ENCODE data around the gene IL1RAPL1.

IL1RAPL1 gene

GRCh38 chrX:29040160-29040559 lies 452.9 kb downstream of the IL1RAPL1 start:
- no peak overlapping the region for H3K4me3 ChIP-seq (ENCODE audit: low read depth, low read length)
- no peak for TF ChIP-seq POLR2A (IDR thresholded peaks at IDR 0.05; ENCODE audit: extremely low read depth, insufficient read length)
- no peak for TF ChIP-seq MYC (IDR thresholded peaks at IDR 0.05; ENCODE audit: low read depth, low read length)
- TF ChIP-seq, protein P1, sequence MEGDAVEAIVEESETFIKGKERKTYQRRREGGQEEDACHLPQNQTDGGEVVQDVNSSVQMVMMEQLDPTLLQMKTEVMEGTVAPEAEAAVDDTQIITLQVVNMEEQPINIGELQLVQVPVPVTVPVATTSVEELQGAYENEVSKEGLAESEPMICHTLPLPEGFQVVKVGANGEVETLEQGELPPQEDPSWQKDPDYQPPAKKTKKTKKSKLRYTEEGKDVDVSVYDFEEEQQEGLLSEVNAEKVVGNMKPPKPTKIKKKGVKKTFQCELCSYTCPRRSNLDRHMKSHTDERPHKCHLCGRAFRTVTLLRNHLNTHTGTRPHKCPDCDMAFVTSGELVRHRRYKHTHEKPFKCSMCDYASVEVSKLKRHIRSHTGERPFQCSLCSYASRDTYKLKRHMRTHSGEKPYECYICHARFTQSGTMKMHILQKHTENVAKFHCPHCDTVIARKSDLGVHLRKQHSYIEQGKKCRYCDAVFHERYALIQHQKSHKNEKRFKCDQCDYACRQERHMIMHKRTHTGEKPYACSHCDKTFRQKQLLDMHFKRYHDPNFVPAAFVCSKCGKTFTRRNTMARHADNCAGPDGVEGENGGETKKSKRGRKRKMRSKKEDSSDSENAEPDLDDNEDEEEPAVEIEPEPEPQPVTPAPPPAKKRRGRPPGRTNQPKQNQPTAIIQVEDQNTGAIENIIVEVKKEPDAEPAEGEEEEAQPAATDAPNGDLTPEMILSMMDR (IDR thresholded peaks at IDR 0.05; ENCODE audit: low read depth, low read length) = no peak
- no peak for DNase-seq (ENCODE audit: low read depth)

- H3K4me3 ChIP-seq (ENCODE audit: low read depth, low read length) = no peak overlapping the region
- TF ChIP-seq MYC (IDR thresholded peaks at IDR 0.05; ENCODE audit: low read depth, low read length) = no peak
- TF ChIP-seq, protein P2, sequence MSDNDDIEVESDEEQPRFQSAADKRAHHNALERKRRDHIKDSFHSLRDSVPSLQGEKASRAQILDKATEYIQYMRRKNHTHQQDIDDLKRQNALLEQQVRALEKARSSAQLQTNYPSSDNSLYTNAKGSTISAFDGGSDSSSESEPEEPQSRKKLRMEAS (IDR thresholded peaks at IDR 0.05; ENCODE audit: low read depth, low read length) = no peak
- TF ChIP-seq, protein P1 (IDR thresholded peaks at IDR 0.05; ENCODE audit: low read depth, low read length) = no peak
- TF ChIP-seq POLR2A (IDR thresholded peaks at IDR 0.05; ENCODE audit: extremely low read depth, insufficient read length) = no peak
- DNase-seq (ENCODE audit: low read depth) = no peak
These were observed 455.1 kb downstream of the IL1RAPL1 start for GRCh38 chrX:29042341-29042740.

GRCh38 chrX:29043746-29044145 lies 456.5 kb downstream of the IL1RAPL1 start:
- TF ChIP-seq POLR2A (IDR thresholded peaks at IDR 0.05; ENCODE audit: extremely low read depth, insufficient read length) = no peak
- TF ChIP-seq, protein P1 (IDR thresholded peaks at IDR 0.05; ENCODE audit: low read depth, low read length) = no peak
- TF ChIP-seq, protein P2 (IDR thresholded peaks at IDR 0.05; ENCODE audit: low read depth, low read length) = no peak
- TF ChIP-seq MYC (IDR thresholded peaks at IDR 0.05; ENCODE audit: low read depth, low read length) = no peak
- no peak overlapping the region for H3K4me3 ChIP-seq (ENCODE audit: low read depth, low read length)
- no peak for DNase-seq (ENCODE audit: low read depth)

DNA sequence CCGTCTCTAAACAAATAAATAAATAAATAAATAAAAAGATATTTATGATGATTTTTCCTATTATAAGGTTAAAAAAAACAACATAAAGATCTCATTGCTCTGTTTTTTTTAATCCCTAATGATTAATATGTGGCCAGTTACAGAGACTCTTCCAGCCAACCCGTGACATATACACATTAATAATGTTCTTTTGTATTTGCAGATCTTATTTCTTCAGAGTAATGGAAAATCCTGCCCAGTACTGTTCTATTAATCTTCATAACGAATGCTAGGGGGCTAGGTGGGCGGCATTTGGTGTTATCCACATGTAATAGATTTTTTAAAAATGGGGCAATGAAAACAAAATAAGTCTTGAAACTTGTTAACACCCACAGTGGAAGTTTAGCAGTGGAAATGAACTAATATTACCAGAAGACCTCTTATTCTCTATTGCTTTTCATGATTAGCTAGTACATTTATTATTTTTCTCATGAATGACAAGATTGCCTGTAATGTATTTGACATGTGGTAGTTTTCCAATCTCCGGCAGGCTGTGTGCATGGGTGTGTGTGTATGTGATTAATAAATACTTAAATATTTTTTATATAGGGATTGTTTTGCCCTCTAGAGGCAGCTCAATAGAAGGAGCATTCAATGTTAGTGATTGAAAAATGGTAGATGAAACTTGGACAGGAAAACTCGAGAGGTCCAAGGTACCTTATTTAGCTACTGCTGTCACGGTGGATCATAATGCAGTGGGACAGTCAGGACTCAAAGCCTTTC lies 457.4 kb downstream of the IL1RAPL1 start:
- TF ChIP-seq, protein P2 (IDR thresholded peaks at IDR 0.05; ENCODE audit: low read depth, low read length) = no peak
- TF ChIP-seq MYC (IDR thresholded peaks at IDR 0.05; ENCODE audit: low read depth, low read length) = no peak

DNA sequence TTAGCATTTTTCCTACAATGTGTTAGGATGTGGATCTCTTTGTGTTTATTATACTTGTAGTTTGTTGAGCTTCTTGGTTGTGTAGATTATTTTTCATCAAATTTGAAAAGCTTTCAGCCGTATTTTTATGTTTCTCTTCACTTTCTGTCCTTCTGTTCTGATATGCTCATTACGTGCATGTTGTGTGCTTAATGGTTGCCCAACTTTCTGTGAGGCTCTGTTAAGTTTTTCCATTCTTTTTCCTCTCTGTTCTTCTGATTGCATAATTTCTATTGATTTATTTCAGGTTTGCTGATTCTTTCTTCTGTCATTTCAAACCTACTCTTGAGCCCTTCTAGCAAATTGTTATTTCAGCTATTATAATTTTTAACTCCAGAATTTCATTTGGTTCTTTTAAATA lies 478.2 kb downstream of the IL1RAPL1 start:
- DNase-seq (ENCODE audit: low read depth) = no peak
- H3K4me3 ChIP-seq (ENCODE audit: low read depth, low read length) = no peak overlapping the region
- TF ChIP-seq, protein P1 (IDR thresholded peaks at IDR 0.05; ENCODE audit: low read depth, low read length) = no peak

More for the DNA sequence above, 457.4 kb downstream of the IL1RAPL1 start:
- no peak overlapping the region for H3K4me3 ChIP-seq (ENCODE audit: low read depth, low read length)
- no peak for DNase-seq (ENCODE audit: low read depth)

GRCh38 chrX:29066516-29066915 lies 479.3 kb downstream of the IL1RAPL1 start:
- no peak for DNase-seq (ENCODE audit: low read depth)
- no peak overlapping the region for H3K4me3 ChIP-seq (ENCODE audit: low read depth, low read length)
- TF ChIP-seq, protein P1 (IDR thresholded peaks at IDR 0.05; ENCODE audit: low read depth, low read length) = no peak
- TF ChIP-seq MYC (IDR thresholded peaks at IDR 0.05; ENCODE audit: low read depth, low read length) (no peak), POLR2A (IDR thresholded peaks at IDR 0.05; ENCODE audit: extremely low read depth, insufficient read length) (no peak)
- TF ChIP-seq, protein P2 (IDR thresholded peaks at IDR 0.05; ENCODE audit: low read depth, low read length) = no peak

Data from NB4 (cell line).